ENCODE results near the gene BAZ1B.
"Not testable (repeated sequence)": the region's sequence is repeated elsewhere in the genome, so short reads cannot be mapped to it uniquely, and the experiment has no call there.

BAZ1B gene

DNA sequence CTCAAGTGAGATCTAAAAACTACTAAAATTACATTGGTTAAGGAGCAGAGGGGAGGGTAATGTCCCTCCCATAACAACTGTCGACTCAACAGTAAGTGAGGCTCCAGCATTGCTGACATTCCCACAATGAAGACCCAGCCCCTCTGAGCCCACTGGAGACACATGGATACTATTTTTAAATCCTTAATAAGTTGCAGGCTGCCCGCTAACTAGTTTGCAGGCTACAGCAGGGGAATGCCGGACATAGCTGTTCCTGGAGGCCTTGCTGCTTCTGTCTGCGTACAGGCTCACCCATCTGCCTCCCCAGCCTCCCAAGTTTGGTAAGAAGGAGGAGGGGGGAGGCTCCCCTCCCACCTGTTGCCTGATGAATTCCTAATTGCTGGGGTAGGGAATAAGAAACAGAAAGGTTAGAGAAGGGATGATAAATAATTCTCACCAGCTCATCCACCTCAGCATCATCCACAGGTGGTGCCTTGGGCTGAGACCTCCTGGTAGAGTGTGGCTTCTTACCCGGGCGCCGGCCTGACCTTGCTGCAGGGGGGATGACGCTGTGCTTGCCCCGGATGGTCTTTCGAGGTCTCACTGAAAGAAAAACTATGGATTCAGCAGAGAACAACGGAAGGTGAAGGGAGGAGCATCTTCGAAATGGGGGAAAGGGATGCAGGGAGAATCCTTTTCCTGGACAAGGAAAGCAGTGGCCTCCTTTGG lies 78.4 kb downstream of the BAZ1B start:
- no peak for DNase-seq (ENCODE audit: low read depth)

DNA sequence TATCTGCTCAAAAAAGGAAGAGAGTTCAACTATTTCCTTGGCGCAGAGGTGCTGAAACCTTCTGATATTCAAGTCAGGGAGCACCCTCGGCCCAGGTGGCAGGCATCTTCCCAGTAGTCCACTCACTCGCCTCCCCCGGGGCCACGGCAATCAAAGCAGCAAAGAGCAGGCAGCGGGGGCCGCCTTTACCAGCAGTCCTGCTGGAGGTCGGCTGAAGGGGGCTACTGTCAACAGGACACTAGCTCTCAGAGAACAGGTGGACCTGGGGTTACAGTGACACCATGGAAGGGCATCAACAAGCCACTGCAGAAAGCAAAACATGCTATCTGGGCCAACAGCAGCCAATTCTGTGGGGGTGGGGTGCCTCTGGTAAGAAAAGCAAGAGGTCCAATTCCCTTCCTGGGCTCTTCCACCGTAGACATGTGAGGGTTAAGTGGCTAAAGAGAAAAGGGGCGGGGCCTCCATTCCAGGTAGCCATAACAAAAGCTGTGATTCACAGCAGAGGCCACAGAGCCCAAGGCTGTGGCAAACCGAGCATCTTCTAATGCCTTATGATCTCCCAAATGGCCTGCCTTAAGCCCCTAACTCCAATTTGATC lies 79.1 kb downstream of the BAZ1B start:
- DNase-seq (ENCODE audit: low read depth) = no peak

DNA sequence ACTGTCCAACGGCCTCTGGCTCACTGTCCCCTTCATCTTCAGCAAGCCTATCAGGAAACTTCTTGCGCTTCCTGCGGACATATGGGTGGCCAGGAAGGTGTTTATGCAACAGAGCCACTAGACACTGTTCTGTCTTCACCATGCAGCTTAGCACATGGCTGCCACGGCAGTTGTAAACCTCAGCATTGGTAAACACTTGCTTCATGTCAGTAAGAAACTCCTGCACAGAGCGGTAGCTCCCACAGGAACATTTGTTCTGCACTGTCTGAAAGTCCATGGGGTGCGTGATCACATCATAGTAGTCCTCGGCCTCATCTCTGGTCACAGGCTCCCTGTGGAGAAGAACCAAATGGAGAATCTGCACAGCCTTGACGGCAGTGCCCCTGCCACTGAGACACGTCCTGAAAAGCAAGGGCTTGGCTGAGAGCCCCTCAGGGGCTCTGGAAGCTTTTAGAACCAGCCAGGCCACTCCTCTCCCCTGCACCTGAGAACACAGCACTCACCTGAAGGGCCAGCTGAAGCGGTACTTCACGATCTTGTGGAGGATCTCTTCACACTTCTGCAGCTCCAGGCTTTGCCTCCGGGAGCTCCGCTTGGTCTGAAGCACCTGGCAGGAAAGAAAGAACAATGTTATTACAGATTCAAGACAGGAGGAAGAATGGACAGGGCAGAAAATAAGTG lies 79.7 kb downstream of the BAZ1B start:
- DNase-seq (ENCODE audit: low read depth) = no peak

DNA sequence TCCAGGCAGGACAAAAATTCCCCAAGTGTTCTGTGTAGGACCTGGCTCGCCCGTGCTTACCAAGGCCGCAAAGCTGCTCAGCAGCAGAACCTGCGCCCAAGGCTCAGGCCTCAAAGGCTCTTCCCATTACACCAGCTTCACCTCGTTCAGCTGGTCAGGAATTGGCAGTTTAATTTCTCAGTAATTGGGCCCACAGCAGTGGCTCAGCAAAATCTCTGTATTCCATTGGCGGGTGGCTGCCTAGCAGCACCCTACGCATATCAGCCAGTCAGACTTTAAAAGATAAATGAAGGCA lies 82.7 kb downstream of the BAZ1B start:
- no peak for DNase-seq (ENCODE audit: low read depth)

DNA sequence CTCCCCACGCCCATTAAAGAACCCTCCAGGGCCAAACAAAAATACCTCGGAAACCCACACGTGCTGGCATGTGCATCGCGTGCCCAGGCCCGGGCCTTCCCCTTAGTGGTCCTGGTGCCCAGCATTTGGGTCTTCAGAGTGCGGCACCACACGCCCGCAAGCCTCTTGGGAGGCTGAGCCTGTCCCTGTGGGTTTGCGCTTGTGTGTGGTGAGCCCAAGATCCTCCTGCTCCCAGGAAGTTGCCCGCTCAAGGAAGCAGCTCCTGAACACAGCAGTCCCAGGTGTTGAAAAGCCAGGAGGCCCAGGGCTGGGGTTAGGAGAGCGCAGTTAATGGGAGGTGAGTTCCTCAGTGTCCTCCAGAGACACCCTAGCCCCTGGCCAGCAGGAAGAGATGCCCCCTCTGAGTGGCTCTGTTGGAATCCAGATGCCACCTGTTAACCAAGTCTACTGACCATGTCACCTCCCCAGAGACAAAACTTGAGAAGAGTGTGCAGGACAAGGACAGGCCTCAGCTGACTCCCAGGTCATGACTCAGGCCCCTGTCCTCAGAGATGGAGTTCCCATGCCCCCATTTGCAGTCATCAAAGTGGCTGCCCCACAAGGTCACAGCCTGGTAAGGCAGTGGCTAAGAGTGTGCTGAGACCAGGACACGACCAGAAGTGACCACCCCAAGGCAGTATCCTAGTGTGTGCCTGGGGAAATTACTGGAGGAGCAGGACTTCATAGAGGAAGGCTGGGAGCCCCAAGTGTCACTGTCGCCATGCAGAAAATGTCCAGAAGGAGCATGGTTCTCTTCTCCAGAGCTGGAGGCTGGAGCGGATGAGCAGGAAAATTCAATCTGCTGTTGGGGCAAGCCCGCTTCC lies 83.3 kb downstream of the BAZ1B start:
- DNase-seq (ENCODE audit: low read depth) = no peak

DNA sequence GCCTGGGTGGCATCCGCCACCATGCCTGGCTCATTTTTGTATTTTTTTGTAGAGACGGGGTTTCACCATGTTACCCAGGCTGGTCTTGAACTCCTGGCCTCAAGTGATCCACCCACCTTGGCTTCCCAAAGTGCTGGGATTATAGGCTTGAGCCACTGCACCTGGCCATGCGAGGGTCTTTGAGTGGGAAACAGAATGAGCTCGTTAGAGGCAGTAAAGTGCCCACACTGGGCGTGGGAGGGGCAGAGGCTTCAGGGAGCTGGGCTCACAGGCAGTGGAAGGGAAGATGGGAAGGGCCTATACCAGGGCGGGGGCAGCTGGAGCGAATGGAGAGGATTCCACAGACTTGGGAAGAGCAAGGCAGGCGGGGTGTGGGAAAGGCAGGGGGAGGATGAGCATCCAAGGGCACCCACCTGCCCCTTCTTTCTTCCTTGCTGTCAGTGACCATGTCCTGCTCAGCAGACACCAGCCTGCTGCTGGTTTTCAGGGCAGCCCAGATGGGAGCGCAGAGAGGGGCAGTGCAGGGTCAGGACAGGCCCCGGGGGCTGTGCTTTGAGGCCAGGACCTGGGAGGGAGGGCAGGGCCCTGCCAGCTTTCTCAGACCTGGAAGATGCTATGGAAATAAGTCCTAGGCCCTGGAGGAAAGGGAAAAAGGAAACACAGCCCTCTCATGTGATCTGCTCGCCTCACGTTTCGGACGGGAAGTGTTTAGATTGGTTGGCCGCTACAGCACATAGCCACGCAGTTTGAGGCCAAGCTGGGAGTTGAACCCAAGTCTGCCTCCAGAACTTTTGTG lies 84.3 kb downstream of the BAZ1B start:
- no peak for DNase-seq (ENCODE audit: low read depth)

DNA sequence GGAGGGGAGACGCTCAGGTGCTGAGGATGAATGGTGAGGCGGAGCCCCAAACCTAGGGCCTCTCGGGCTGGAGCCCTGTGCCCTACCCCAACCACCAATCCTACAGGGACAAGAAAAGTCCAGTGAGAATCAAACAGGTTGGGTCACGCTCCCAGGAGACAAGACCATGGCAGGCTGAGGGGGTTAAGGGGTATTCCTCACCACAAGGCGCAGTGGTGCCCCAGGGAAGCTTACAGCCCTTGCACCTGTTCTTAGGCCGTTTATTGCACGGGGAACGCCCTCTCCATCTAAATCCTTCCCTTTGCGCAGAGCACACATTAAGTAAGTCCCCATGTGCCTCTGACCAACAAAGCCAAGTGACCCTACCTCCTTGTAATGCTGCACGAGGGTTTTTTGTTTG lies 85.0 kb downstream of the BAZ1B start:
- no peak for DNase-seq (ENCODE audit: low read depth)

DNA sequence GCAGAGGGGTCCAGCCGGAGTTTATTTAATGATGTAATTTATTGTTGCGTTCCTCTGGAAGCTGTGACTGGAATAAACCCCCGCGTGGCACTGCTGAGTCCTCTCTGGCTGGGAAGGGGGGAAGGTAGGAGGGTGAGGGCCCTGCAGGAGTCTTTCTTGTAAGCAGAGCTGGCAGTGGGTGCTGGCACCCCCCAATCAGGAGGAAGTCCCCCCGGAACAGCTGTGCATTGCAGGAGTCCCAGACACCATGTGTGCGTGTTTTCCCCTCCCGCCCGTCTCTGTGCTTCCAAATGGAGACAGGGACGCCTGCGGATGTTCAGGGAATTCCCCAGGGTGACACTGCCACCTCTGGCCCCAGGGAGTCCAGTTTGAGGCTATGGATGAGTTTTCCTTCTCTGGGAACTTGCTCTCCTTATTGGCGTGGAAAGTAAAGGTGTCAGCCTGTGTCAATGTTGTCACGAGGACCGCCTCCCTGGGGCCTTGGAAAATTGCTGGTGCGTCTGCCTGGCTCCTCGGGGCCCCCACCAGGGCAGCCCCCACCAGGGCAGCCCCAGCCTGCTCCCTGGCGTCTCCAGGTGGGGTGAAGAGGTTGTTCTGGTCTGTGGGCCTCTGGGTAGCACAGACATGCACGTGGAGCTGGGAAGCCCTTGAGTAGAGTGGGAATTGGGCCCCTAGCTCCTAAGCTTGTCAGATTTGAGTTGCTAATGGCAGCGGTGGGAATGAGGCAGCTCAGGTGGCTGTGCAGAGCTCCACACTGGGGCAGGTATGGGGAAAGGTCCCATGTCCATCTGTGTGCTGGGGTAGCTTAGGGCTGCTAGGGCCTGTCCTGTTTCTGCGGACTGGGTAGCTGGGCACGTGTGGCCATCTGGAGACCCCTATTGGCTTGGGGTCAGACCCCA lies 85.8 kb downstream of the BAZ1B start:
- DNase-seq (ENCODE audit: low read depth) = no peak

DNA sequence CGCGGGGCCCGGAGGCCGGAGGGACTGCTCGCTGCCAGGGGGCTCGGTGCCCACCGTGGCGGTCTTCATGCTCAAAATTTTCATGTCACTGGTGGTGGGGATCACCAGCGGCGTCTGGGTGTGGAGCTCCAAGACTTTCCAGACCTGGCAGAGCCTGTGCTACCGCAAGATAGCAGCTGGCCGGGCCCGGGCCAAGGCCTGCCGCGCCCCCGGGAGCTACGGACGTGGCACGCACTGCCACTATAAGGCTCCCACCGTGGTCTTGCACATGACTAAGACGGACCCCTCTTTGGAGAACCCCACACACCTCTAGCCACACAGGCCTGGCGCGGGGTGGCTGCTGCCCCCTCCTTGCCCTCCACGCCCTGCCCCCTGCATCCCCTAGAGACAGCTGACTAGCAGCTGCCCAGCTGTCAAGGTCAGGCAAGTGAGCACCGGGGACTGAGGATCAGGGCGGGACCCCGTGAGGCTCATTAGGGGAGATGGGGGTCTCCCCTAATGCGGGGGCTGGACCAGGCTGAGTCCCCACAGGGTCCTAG lies 86.6 kb downstream of the BAZ1B start:
- DNase-seq (ENCODE audit: low read depth) = no peak

DNA sequence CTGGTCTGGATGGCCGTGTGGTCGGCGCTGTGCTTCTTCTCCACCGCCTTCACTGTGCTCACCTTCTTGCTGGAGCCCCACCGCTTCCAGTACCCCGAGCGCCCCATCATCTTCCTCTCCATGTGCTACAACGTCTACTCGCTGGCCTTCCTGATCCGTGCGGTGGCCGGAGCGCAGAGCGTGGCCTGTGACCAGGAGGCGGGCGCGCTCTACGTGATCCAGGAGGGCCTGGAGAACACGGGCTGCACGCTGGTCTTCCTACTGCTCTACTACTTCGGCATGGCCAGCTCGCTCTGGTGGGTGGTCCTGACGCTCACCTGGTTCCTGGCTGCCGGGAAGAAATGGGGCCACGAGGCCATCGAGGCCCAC lies 87.4 kb downstream of the BAZ1B start:
- no peak for DNase-seq (ENCODE audit: low read depth)

DNA sequence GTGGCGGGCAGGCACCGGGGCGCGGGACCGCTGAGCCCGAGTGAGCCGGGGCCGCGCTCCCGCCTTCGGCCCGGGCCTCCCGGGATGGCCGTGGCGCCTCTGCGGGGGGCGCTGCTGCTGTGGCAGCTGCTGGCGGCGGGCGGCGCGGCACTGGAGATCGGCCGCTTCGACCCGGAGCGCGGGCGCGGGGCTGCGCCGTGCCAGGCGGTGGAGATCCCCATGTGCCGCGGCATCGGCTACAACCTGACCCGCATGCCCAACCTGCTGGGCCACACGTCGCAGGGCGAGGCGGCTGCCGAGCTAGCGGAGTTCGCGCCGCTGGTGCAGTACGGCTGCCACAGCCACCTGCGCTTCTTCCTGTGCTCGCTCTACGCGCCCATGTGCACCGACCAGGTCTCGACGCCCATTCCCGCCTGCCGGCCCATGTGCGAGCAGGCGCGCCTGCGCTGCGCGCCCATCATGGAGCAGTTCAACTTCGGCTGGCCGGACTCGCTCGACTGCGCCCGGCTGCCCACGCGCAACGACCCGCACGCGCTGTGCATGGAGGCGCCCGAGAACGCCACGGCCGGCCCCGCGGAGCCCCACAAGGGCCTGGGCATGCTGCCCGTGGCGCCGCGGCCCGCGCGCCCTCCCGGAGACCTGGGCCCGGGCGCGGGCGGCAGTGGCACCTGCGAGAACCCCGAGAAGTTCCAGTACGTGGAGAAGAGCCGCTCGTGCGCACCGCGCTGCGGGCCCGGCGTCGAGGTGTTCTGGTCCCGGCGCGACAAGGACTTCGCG lies 88.0 kb downstream of the BAZ1B start:
- DNase-seq (ENCODE audit: low read depth) = no peak

DNA sequence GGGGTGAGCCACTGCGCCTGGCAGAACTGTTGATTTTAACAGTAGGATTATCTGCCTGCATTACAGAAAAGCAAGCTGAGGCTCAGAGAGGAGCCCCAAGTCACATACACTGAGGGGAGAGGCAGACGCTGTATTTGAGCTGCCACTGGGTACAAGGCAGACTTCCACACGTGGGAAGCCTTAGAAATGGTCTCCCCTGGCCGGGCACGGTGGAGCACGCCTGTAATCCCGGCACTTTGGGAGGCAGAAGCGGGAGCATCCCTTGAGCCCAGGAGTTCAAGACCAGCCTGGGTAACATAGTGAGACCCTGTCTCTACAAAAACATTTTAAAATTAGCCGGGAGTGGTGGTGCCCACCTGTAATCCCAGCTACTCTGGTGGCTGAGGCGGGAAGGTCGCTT lies 89.4 kb downstream of the BAZ1B start:
- DNase-seq (ENCODE audit: low read depth) = no peak

DNA sequence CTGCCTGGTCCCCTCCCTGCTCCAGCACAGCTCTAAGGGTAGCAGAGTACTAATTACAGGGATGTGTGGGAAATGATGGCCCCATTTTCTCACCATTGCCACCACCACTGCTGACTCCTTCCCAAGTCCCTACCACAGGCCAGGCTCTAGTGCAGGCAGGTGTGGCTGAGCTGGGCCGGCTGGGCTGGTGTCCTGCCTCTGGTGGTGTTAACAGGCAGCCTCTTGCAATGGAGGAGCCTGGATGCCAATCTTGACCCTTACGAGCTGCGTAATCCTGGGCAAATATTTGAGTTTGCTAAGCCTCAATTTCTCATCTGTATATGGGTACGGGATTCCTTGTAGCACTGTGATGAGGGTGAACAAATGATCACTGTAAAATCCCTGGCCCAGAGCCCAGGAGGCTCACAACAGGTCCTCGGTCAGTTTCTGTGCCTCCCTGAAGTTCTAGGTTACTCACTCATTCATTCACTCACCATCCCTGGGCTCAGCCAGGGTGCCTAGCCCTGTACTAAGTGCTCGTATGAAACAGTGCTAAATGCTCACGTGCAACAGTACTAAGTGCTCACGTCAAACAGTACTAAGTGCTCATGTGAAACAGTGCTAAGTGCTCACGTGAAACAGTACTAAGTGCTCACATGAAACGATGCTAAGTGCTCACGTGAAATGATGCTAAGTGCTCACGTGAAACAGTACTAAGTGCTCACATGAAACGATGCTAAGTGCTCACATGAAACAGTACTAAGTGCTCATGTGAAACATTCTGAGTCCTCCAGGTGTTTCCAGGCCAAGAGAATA lies 90.9 kb downstream of the BAZ1B start:
- DNase-seq (ENCODE audit: low read depth) = no peak

DNA sequence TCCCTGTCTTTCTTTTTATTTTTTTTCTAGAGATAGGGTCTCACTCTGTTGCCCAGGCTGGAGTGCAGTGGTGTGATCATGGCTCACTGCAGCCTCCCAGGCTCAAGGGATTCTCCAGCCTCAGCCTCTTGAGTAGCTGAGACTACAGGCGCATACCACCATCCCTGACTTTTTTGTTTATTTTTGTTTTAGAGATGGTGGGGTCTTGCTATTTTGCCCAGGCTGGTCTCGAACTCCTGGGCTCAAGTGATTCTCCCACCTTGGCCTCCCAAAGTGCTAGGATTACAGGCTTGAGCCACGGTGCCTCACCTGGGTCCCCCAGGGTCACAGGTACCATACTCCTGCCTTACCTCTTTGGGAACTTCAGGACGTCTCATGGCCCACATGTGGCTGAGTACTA lies 91.6 kb downstream of the BAZ1B start:
- not testable (repeated sequence) for DNase-seq (ENCODE audit: low read depth)

DNA sequence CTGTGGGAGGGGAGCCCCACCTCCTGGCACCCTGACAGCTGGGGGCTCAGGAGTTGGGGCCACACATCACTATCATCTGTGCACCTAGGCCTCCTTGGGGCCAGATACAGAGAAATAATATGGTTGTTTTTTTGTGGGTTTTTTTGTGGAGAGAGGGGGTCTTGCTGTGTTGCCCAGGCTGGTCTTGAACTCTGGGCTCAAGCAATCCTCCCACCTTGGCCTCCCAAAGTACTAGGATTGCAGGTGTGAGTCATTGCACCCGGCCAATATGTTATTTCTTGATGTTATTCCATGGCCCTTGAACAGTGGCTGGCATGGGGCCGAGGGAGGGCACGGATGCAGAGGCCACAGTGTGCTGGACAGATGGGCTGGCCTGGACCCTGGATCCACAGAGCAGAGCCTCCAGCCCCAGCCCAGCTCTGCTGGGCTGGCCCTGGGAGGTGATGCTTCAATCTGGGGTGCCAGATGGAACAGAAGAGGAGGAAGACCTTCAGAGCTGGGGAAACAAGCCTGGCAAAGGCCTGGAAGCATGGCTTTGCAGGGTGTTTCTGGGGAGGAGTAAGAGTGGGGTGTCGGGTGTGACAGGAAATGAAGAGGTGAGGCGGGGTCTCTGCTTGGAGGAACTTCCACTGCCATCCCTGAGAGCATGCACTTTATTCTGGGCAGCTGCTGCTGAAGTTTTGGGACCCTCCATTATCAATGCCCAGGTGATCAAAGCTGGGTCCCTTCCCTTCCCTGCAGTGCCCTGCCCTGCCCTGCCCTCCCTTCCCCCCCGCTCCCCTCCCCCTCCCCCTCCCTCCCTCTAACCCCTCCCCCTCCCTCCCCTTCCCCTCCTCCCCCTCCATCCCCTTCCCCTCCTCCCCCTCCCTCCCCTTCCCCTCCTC lies 92.2 kb downstream of the BAZ1B start:
- DNase-seq (ENCODE audit: low read depth) = no peak

DNA sequence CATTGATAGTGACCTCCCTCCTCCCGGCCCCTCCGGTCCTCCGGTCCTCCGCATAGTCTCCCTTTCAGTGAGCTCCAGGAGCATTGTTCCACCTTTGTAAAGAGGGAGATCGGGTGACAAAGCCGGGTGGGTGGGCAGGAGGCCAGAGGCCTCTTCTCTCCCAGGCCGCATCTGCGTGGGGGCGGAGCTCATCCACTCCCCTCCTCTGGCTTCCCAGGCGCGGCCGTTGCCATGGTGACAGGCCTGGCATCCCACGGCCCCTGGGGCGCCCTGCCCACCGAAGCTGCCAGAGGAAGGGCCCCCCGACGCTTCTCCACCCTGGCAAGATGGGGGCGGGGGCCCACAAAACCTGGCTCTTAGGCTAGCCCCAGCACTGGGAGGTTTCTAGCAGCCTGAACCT lies 92.9 kb downstream of the BAZ1B start:
- DNase-seq (ENCODE audit: low read depth) = no peak

DNA sequence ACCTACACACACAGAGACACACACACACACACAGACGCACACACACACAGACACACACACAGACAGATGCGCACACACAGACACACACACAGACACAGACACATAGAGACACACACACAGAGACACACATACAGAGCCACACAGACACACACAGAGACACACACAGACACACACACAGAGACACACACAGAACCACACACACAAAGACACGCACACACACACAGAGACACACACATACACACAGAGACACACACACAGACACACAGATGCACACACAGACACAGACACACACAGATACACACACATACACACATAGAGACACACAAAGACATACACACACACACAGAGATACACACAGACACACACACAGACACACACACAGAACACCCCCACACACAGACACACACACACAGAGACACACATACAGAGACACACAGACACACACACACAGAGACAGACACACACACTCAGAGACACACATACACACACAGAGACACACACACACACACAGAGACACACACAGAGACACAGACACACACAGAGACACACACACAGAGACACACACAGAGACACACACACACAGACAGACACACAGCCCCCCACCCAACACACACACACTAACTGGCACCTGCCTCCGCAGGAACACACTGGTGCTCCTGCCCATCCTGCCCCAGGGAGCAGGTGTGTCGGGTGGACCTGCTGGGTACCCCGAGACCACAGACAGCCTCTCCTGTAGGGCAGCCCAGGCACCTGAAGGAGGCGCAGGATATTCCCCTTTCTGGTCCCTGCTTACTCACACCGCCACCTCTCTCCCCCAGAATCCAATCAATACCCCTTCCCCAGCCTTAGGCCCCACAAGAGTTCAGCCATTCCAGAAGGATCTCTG lies 93.9 kb downstream of the BAZ1B start:
- no peak for DNase-seq (ENCODE audit: low read depth)

All from stimulated activated CD8-positive, alpha-beta memory T cell treated with anti-CD3 and anti-CD28 coated beads, Interleukin-15, amount 100 ng/mL, for 1 hour (primary cell).